NCI-H1105 (cell line): ENCODE measurements around the gene MAGEC3.
"Not testable (repeated sequence)": the region's sequence is repeated elsewhere in the genome, so short reads cannot be mapped to it uniquely, and the experiment has no call there.

ENCODE experiments used
- DNase-seq: peaks from one replicate; lab custom pipeline; 2025; lab: John Stamatoyannopoulos, UW

Gene MAGEC3

GRCh38 chrX:141838016-141838415 is at the start of gene MAGEC3:
MAGEC3 (plus strand) TSS chrX:141838316; CDS start chrX:141838316, 0 bp downstream.
- no peak for DNase-seq

- DNase-seq: no peak
Observed at GRCh38 chrX:141791856-141792255, 46.3 kb upstream of the MAGEC3 start.

GRCh38 chrX:141811438-141811837 is 26.7 kb upstream of the MAGEC3 start:
- no peak for DNase-seq

- no peak for DNase-seq
Observed at GRCh38 chrX:141814213-141814857, 23.8 kb upstream of the MAGEC3 start.

- no peak for DNase-seq
Observed at GRCh38 chrX:141815904-141816303, 22.2 kb upstream of the MAGEC3 start.

- no peak for DNase-seq
Observed at GRCh38 chrX:141832247-141832646, 5.9 kb upstream of the MAGEC3 start.

GRCh38 chrX:141839856-141840255 is 1.7 kb downstream of the MAGEC3 start:
- no peak for DNase-seq

- no peak for DNase-seq
Observed at GRCh38 chrX:141857479-141857878, 19.4 kb downstream of the MAGEC3 start.

GRCh38 chrX:141879616-141880015 is 41.5 kb downstream of the MAGEC3 start:
- no peak for DNase-seq

- DNase-seq: not testable (repeated sequence)
Observed at GRCh38 chrX:141888811-141889210, 50.7 kb downstream of the MAGEC3 start.

- no peak for DNase-seq
Observed at GRCh38 chrX:141894733-141895132, 56.6 kb downstream of the MAGEC3 start.

GRCh38 chrX:141897690-141898089 is 59.6 kb downstream of the MAGEC3 start:
- no peak for DNase-seq

GRCh38 chrX:141902366-141902765 is 64.2 kb downstream of the MAGEC3 start:
- no peak for DNase-seq

- peak; percentile 69 for DNase-seq
Observed at GRCh38 chrX:141903400-141904155, 65.5 kb downstream of the MAGEC3 start, which contains the start of gene MAGEC1. MAGEC1 (plus strand) TSS chrX:141903894; CDS start chrX:141905073, 1,179 bp downstream.

GRCh38 chrX:141904262-141904661 is 66.1 kb downstream of the MAGEC3 start:
- no peak for DNase-seq

GRCh38 chrX:141917801-141918200 is 79.7 kb downstream of the MAGEC3 start:
- DNase-seq: no peak

GRCh38 chrX:141924293-141924692 is 86.2 kb downstream of the MAGEC3 start:
- no peak for DNase-seq

- no peak for DNase-seq
Observed at GRCh38 chrX:141928432-141928831, 90.3 kb downstream of the MAGEC3 start.

- DNase-seq: no peak
Observed at GRCh38 chrX:141934059-141934641, 96.0 kb downstream of the MAGEC3 start.

- no peak for DNase-seq
Observed at GRCh38 chrX:141935645-141936044, 97.5 kb downstream of the MAGEC3 start.

GRCh38 chrX:141936080-141936479 is 98.0 kb downstream of the MAGEC3 start:
- DNase-seq: peak; percentile 0

- no peak for DNase-seq
Observed at GRCh38 chrX:141941234-141941633, 103.1 kb downstream of the MAGEC3 start.

GRCh38 chrX:141945426-141945825 is 107.3 kb downstream of the MAGEC3 start:
- no peak for DNase-seq
